TTC549 (cell line): Measurements from ENCODE around the gene SLC25A10.

Source experiments
- FAIRE-seq: peaks from 2 replicates; lab custom pipeline; 2012; peaks lifted over from hg19 to GRCh38; lab: Jason Lieb, UNC

Gene SLC25A10, protein sequence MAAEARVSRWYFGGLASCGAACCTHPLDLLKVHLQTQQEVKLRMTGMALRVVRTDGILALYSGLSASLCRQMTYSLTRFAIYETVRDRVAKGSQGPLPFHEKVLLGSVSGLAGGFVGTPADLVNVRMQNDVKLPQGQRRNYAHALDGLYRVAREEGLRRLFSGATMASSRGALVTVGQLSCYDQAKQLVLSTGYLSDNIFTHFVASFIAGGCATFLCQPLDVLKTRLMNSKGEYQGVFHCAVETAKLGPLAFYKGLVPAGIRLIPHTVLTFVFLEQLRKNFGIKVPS

GRCh38 chr17:81711814-81712467 lies at the start of gene SLC25A10:
TSS of gene SLC25A10 (plus strand) at chr17:81712284. CDS start at chr17:81712427, 143 bp downstream.
- no peak for FAIRE-seq

GRCh38 chr17:81664051-81664470 lies 48.0 kb upstream of the SLC25A10 start:
- FAIRE-seq: no peak

DNA sequence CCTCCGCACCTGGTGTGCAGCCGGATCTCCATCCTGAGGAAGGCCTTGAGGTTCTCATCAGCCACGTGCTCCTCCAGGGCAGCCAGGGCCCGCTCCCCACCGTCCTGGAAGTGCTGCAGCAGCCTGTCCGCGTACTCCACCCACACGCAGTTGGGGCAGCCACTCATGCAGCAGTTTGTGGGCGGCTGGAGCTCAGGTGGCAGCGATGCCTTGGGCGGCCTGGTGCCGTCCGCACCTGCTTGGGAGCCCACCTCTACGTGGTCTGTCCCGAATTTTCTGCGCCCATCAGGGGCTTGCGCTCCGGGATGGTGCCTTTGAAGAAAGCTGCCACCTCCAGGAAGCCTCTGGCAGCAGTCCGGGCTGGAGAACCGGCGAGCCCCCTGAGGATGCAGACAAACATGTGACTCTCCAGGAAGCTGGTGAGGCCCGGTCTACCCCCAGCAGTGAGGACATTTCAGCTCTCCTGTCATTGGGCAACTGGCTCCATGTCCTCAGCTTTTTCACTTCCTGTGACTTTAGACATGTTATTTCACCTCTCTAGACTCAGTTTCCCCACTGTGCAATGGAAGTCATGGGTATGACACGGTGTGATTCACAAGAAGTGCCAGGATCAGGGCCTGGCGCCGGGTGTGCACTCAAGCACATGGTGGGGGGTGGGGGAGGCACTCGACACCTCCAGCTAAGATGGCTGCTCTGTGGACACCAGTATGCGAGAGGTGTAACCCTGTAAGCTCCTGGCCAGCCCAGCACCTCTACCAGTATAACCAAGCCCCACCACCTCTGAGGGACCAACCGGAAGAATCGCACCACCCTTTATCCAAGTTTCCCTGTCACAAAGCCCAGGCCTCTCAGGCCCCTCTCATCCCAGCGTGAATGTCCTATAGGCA lies 46.6 kb upstream of the SLC25A10 start:
- FAIRE-seq: no peak

DNA sequence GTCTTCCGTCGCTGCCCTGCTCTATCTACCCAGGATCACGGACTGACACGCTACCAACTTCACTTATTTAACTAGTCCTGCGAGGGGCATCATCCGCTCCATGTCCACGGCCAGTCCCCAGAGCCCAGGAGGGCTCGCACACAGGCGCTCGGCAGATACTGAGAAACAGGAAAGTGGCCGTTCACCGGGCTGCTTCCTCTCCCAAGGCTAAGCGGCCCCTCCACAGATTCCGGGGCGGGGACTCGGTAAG lies 46.1 kb upstream of the SLC25A10 start:
- no peak for FAIRE-seq

- no peak for FAIRE-seq
These were observed 45.5 kb upstream of the SLC25A10 start, which contains the start of the genes CCDC137 and OXLD1 for GRCh38 chr17:81666342-81667191. TSS of gene CCDC137 (plus strand) at chr17:81666737. CDS start at chr17:81666767, 30 bp downstream. TSS of gene OXLD1 (minus strand) at chr17:81666605. CDS start at chr17:81666577, 28 bp downstream.

DNA sequence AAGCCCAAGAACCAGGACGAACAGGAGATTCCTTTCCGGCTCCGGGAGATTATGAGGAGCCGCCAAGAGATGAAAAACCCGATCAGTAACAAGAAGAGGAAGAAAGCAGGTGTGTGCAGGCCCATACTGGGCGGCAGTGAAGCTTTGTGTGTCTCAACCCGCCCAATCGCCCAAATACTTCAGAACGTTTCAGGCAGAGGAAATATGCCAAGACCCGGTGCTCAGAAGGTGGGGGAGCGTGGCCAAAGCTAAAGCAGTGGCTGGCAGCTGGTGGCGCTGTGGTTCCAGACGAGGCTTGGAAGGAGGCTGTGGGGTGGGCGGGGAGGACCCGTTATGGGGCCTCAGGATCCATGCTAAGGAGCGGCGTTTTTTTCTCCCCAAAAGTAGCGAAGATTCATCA lies 44.3 kb upstream of the SLC25A10 start:
- no peak for FAIRE-seq

DNA sequence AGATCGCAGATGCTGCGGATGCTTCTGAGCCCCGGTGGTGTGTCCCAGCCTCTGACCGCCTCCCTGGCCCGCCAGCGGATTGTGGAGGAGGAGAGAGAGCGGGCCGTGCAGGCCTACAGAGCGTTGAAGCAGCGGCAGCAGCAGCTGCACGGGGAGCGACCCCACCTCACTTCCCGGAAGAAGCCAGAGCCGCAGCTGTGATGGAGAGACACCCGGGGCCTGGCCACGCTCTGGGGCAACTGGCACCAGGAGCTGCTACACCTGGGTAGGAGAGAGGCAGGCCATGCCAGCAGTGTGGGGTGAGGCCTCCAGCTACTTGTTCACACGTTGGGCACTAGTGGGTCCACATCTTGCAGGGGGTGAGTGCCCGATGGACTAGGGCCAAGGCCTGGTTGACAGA lies 39.6 kb upstream of the SLC25A10 start:
- no peak for FAIRE-seq

DNA sequence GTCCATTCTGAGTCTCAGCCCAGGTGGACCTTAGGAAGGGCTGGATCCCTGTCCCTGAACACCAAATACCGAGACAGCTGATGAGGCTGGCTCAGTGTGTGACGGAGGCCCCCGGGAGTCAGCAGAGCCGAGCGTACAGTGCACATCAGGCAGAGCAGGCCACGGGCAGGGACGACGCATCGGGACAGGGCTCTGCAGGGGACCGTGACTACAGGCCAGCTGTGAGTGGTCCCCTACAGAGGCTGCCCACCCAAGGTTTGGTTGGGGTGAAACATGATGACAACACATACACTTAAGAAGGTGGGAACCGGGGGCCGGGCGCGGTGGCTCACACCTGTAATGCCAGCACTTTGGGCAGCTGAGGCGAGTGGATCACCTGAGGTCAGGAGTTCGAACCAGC lies 39.1 kb upstream of the SLC25A10 start:
- FAIRE-seq: no peak

DNA sequence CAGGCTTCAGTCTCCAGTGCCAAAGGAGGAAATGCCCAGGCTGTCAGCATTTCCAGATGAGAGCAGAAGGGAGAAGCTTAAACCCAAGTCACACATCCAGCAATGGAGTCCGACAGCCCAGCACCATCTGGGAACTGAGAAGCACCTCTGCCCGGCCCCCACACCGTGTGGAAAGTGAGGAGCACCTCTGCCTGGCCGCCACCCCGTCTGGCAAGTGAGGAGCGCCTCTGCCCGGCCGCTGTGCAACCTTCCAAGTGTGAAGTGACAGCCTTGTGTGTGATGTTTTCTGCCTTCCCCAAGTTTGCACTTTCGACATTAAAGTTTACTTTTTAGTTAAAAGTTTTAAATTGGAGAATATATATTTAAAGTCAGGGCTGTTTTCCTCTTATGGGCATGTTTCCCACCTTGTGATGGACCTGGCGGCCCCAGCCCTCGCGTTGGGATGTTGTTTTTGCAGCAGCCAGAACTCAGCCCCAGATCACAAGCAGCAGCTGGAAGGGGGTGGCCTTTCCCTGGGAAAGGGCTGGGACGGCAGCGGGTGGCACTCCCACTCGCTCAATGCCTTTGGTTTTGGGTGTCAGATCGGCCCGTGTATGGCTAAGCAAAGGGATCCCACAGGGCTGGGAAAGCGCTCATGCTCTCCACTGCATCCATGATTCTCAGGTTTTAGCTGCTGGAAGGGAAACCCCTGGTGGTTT lies 38.4 kb upstream of the SLC25A10 start:
- no peak for FAIRE-seq

- peak; percentile 86 for FAIRE-seq
These were observed 36.4 kb upstream of the SLC25A10 start for GRCh38 chr17:81675515-81676221.

GRCh38 chr17:81676906-81677305 lies 35.2 kb upstream of the SLC25A10 start:
- FAIRE-seq: no peak

DNA sequence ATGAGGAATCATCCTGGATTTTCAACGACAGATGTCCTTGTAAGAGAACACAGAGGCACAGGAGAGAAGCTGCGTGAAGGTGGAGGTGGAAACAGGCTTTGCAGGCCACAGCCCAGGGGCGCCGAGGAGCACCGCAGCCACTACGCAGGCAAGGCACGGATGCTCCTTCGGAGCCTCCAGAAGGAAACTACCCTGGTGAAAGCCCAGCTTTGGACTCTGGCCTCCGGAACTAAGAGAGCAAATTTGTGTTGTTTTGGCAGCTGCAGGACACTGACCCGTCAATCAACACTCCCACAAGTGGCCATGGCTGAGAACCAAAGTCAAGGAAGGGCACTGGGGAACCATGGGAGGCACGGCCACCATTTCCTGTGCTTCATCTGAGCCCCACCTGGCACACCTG lies 31.9 kb upstream of the SLC25A10 start:
- FAIRE-seq: no peak

GRCh38 chr17:81681672-81682071 lies 30.4 kb upstream of the SLC25A10 start:
- no peak for FAIRE-seq

GRCh38 chr17:81682565-81683207 lies 29.4 kb upstream of the SLC25A10 start:
- no peak for FAIRE-seq

- FAIRE-seq: no peak
These were observed 28.9 kb upstream of the SLC25A10 start for GRCh38 chr17:81683208-81683583.

DNA sequence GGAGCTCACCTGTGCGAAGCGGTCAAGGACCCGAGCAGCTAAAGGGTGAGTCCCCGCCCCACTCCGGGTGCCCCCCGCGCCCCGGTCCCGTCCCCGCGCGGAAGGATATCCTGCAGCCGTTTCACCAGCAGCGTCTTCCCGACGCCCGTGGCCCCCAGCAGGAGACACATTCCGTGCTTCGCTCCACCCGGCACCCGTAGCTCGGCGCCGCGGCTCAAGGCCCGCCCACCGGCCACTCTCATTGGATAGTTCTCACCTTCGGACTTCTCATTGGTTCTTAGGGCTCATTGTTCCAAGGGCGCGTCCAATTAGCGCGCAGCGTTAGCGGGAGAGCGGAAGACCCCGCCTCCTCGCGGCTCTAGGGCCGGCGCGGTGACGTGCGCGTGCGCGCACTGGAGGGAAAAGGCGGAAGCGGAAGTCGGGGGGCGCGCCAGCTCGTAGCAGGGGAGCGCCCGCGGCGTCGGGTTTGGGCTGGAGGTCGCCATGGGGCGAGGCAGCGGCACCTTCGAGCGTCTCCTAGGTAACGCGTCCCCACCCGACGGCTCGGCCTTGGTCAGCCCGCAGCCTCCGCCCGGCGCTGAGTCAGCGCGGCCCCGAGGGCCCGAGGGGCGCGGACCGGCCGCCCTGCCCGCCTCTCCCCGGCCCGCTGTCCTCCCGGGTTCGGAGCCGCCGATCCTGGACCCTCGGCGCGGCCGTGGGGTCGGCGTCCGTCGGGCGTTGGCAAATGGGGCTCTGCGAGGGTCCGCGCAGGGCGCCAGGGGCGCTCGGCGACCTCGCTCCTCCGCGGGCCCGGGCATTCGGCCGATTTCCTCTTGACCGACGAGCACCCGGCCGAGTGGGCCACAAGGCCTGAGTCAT lies 28.3 kb upstream of the SLC25A10 start, which contains the start of the genes ARL16 and HGS:
ARL16 (minus strand) TSS at position 214 of the 858 bp plus-strand sequence; CDS start at position 170, 44 bp downstream.
HGS (plus strand) TSS at position 428 of the 858 bp plus-strand sequence; CDS start at position 484, 56 bp downstream.
- FAIRE-seq: peak; percentile 91

DNA sequence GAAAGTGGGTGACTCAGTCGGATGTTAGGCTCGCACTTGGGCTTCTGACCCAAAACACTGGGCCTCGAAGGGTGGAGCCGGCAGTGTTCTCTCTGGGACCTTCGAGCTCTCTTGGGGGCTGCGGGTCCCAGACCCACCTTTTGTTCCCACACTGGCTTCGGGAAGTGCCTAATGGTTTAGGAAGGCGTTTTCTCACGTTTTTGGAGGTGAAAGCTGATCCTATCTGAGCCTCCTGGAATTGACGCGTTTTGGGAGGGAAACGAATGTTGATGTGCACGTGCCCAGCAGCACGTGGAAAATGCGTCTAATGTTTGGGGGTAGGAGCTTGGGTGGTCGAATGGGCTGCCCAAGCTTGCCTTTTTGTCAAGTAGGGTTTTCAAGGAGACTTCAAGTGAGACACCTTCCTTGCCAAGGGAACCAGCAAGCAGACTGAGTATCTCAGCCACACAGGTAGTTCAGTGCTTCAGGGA lies 27.6 kb upstream of the SLC25A10 start:
- FAIRE-seq: no peak

- FAIRE-seq: no peak
These were observed 27.0 kb upstream of the SLC25A10 start for GRCh38 chr17:81685108-81685507.

- FAIRE-seq: no peak
These were observed 25.5 kb upstream of the SLC25A10 start for GRCh38 chr17:81686614-81687013.
